Neural crest cell (in vitro differentiated cells): ENCODE data around the gene HAL. TPM values are rescaled to one million over a fixed set of nuclear protein-coding genes. Genes with fewer than 3 reads are reported as not detected.

Experiments used
- DNase-seq: peaks from one replicate; pipeline ENCODE4 v3.0.0; 2021; ENCODE audit warnings: low read depth, mixed read lengths, low spot score
- H3K27ac Mint-ChIP-seq: one replicate; pipeline ENCODE4 v1.8.0; 2021; ENCODE audit warnings: mild to moderate bottlenecking, mixed read lengths; ENCODE audit not compliant: unreplicated experiment
- H3K27me3 Mint-ChIP-seq: 2 replicates; pipeline ENCODE4 v1.8.0; 2021; ENCODE audit warnings: low read depth, mild to moderate bottlenecking, mixed read lengths
- H3K36me3 Mint-ChIP-seq: 2 replicates; pipeline ENCODE4 v1.8.0; 2021; ENCODE audit warnings: low read depth, mild to moderate bottlenecking, mixed read lengths
- H3K4me1 Mint-ChIP-seq: 2 replicates; pipeline ENCODE4 v1.8.0; 2021; ENCODE audit warnings: mixed read lengths
- H3K4me3 Mint-ChIP-seq: one replicate; pipeline ENCODE4 v1.8.0; 2021; ENCODE audit warnings: mild to moderate bottlenecking, mixed read lengths
- H3K9me3 Mint-ChIP-seq: 2 replicates; pipeline ENCODE4 v1.8.0; 2021; ENCODE audit warnings: mixed read lengths
- CTCF ChIP-seq: fragments of 200-600 bp; sonication (generic); conservative IDR thresholded peaks from 2 replicates; pipeline ENCODE4 v1.5.0; 2021; ENCODE audit warnings: antibody characterized with exemption, mild to moderate bottlenecking
- total RNA-seq: library from RNA; stranded (reverse); gene quantifications from 2 replicates; pipeline ENCODE4 v1.2.1, GENCODE V29; 2021

HAL gene
- total RNA-seq, 1 donor from 2014 or later: 0.65 TPM

GRCh38 chr12:95988506-95989275 is 7.5 kb downstream of the HAL start:
- Mint-ChIP-seq H3K27me3 (peaks cover 7% of the 10 kb centered on the region), H3K4me1 (peaks cover 6% of the 10 kb centered on the region)
- no peak for TF ChIP-seq CTCF

GRCh38 chr12:95986635-95987570 is 9.2 kb downstream of the HAL start:
- Mint-ChIP-seq H3K27ac (no peak overlapping the region), H3K9me3 (no peaks in the 10 kb centered on the region), H3K4me1 (peaks cover 6% of the 10 kb centered on the region), H3K4me3 (no peak overlapping the region), H3K27me3 (peaks cover 7% of the 10 kb centered on the region), H3K36me3 (no peaks in the 10 kb centered on the region)
- no peak for TF ChIP-seq CTCF
- DNase-seq: no peak

More at GRCh38 chr12:95988506-95989275, 7.5 kb downstream of the HAL start:
- H3K4me3 Mint-ChIP-seq: no peak overlapping the region
- H3K27ac Mint-ChIP-seq: no peak overlapping the region
- H3K9me3 Mint-ChIP-seq: no peaks in the 10 kb centered on the region
- no peaks in the 10 kb centered on the region for H3K36me3 Mint-ChIP-seq
- DNase-seq: no peak

GRCh38 chr12:95984682-95985081 is 11.5 kb downstream of the HAL start:
- Mint-ChIP-seq H3K27ac (no peak overlapping the region), H3K27me3 (peaks cover 4% of the 10 kb centered on the region), H3K9me3 (no peaks in the 10 kb centered on the region), H3K4me1 (peaks cover 6% of the 10 kb centered on the region), H3K4me3 (no peak overlapping the region), H3K36me3 (no peaks in the 10 kb centered on the region)
- TF ChIP-seq CTCF: no peak
- no peak for DNase-seq

DNA sequence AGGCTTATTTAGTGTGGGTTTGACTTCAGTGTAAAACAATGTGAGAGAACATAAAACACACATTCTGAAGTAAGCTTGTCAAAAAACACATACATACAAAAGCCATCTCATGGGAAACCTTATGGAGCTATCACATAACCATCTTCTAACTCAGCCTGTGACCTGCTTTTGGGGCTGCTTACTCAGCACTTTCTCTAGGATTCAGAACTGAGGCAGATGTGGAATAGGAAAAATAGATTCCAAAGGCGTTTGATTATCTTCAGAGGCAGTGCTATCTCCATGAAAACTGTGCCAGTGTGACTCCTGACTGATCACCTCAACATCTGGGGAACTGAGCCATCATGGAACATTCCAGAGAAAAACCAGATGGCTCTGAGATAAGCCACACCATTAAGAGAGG is 13.5 kb downstream of the HAL start:
- Mint-ChIP-seq H3K9me3 (no peaks in the 10 kb centered on the region), H3K27ac (no peak overlapping the region)
- no peak for TF ChIP-seq CTCF

GRCh38 chr12:95980437-95980836 is 15.7 kb downstream of the HAL start:
- no peaks in the 10 kb centered on the region for H3K36me3 Mint-ChIP-seq
- no peak for DNase-seq
- H3K9me3 Mint-ChIP-seq: no peaks in the 10 kb centered on the region
- no peaks in the 10 kb centered on the region for H3K27me3 Mint-ChIP-seq
- no peaks in the 10 kb centered on the region for H3K4me1 Mint-ChIP-seq
- no peak for TF ChIP-seq CTCF
- H3K27ac Mint-ChIP-seq: no peak overlapping the region
- no peak overlapping the region for H3K4me3 Mint-ChIP-seq

More for the DNA sequence above, 13.5 kb downstream of the HAL start:
- DNase-seq: no peak
- no peaks in the 10 kb centered on the region for H3K36me3 Mint-ChIP-seq
- H3K4me3 Mint-ChIP-seq: no peak overlapping the region
- no peaks in the 10 kb centered on the region for H3K27me3 Mint-ChIP-seq
- peaks cover 6% of the 10 kb centered on the region for H3K4me1 Mint-ChIP-seq
